Hematopoietic multipotent progenitor cell treated with erythropoietin and hydrocortisone succinate and interleukin-3 and kit ligand, for 6 days (in vitro differentiated cells): ENCODE data around the gene ADRA2B.
"Not testable (repeated sequence)": the region's sequence is repeated elsewhere in the genome, so short reads cannot be mapped to it uniquely, and the experiment has no call there.

Source experiments
- DNase-seq: peaks from one replicate; pipeline ENCODE4 v3.0.0-alpha.2; 2015

The ADRA2B gene

GRCh38 chr2:96084858-96085518, 31.4 kb downstream of the ADRA2B start:
- not testable (repeated sequence) for DNase-seq

DNA sequence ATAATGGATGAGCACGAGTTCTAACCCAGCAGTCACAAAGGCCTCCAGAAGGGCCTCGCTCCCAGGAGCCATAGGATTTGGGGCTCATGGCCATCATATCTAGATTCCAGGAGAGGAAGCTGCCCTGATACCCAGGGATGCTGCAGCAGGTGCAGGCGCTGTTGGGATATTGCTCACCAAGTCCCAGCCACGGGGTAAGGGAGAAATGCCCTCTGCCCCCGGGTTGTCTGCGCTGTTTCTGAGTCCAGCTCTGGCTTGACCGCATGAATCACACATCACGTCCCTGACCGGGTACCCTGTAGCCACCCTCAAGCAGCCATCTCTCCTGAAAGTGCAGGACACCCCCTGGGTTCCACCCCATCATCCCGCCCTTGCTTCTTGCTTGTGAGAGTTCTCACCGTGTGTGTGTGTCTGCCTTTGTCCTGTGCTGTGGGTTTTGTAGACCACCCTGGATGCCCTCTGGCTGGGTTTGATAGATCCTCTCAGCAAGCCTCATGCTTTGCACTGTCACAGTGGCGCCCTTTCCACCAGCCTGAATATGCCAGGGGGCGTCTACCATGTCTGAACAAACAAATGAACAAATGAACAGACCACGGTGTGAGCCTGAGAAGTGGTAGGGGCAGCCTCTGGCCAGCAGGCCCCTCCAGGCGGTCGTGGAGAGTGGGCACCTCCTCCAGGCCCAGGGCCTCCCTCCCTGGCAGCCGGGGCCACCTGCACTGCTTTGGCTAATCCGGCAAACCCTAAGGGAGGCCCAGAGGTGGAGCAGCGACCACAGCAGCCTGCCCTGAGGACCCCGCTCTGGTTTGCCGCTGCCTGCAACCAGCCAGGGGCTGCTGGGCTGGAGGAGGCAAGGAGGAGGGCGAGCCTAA, 32.1 kb downstream of the ADRA2B start:
- DNase-seq: no peak

- DNase-seq: no peak
Measured at GRCh38 chr2:96083064-96083939, 33.1 kb downstream of the ADRA2B start.

- DNase-seq: no peak
Measured at GRCh38 chr2:96082211-96083063, 33.9 kb downstream of the ADRA2B start.

GRCh38 chr2:96081042-96081441, 35.3 kb downstream of the ADRA2B start:
- DNase-seq: no peak

DNA sequence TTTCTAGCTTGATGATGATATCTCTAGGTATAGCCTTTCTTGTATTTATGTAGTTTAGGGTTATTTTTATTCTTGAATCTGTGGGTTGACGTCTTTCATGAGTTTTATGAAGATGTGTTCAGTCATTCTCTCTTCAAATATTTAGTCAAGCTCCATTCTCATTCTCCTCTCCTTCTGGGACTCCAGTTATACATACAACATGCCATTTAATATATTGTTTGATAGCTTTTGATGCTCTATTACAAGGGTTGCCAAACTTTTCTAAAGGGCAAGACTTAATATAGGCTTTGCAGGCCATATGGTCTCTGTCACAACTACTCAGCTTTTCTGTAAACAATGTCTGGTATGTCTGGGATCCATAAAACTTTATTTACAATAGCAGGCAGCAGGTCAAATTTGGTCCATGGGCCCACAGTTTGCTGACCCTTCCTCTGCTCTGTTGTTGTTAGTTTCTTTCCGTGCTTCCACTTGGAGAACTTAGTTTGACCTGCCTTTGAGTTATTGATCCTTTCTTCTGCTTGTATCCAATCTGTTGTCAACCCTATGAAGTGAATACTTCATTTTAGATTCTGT, 41.1 kb downstream of the ADRA2B start:
- DNase-seq: no peak

DNA sequence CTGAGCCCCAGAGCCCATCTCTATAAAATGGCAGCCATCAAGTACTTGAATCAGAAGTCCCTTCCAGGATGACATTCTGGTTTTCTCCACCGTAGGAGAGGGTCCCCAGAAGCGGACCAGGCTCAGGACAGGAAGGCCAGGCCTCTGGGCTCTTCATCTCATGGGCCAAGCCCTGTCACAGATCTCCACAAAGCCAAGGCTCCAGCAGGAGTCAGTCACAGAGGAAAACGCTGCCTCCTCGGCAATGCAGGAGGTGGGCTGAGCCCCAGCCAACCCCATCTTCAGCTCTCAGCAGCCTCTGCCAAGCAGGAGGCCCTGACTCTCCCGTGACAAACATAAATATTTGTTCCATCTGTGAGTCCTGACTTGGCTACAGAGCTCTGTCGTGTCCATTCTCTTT, 42.2 kb downstream of the ADRA2B start:
- DNase-seq: no peak

DNA sequence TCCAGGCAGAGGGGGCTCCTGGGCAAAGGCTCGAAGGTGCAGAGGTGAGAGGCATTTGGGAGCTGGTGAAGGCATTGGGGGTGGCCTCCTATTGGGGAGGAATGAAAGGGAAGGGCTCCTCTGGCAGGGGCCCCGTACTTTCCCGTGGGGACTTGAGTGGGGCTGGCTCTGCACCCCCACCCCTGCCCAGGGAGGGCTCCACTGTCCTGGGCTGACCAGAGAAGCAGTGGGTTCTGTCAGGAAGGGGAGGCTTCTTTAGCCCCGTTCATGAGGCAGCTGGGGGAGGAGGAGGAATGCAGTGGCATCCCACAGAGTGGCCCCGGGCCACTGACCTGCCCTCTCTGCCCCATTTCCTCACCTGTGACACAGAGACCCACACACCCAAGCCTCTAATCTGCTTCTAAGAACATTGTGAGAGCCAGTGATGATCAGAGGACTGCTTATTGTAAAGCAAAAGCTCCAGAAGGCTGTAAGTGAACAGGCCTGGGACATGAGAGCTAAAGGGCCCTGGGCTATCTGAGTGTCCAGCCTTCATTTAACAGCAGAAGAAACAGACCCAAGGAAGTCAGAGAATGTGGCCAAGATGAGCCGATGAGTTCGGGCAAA, 43.1 kb downstream of the ADRA2B start:
- no peak for DNase-seq

DNA sequence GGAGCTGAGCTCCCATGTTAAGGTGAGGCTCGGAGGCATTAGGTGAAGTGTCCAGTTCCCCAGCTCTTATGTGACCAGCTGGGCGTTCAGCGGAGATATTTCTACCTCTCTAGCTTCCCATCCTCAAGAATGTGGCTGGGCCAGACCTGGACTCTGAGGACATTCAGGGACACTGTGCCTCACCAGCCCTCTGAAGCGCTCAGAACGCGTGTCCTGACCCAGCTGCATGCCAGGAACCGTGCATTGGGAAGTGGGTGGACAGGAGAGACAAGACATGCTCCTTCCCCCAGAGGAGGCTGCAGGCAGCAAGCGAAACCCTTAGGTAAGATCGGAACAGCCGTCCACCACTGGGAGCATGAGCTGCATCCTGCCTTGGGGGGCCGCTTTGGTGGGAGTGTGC, 43.6 kb downstream of the ADRA2B start:
- no peak for DNase-seq

DNA sequence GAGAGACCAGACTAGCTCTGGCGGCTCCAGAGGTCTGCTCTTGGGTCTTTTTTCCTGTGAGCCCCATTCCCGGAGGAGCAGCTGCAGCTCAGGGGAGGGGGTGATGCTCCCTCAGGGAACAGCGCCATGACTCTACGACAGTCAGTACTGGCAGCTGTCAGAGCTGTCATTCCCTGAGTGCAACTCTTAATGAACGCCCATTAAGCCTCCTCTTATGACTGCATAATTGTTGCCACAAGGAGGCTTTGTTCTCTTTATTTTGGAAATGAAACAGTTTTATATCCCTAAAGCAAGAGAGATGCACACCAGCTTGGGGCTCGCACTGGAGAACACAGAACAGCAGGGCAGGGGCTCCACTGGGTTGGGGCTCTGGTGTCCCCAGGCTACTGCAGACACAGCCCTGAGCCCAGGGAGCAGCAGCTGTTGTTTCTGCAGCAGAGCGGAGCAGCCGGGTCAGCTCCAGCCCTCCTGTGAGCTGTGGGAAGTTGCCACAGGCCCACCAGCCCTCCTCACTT, 44.3 kb downstream of the ADRA2B start:
- DNase-seq: not testable (repeated sequence)

- not testable (repeated sequence) for DNase-seq
Measured at GRCh38 chr2:96071087-96071976, 45.0 kb downstream of the ADRA2B start.

- DNase-seq: not testable (repeated sequence)
Measured at GRCh38 chr2:96070351-96070750, 46.0 kb downstream of the ADRA2B start.

DNA sequence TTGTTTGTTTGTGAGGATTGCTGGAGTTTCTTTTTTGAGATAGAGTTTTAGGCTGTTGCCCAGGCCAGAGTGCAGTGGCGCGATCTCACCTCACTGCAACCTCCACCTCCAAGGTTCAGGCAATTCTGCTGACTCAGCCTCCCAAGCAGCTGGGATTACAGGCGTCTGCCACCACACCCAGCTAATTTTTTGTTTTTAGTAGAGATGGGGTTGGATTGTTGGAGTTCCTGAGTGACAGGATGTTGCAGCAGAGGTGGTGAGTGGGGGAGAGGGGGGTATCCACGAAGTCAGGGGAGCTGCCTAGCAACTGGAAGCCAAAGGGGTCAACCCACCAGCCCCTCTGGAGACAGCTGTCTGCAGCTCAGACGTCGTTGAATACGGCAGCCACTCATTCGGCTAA, 46.5 kb downstream of the ADRA2B start:
- not testable (repeated sequence) for DNase-seq

- DNase-seq: not testable (repeated sequence)
Measured at GRCh38 chr2:96067902-96068581, 48.3 kb downstream of the ADRA2B start.

- not testable (repeated sequence) for DNase-seq
Measured at GRCh38 chr2:96067098-96067660, 49.2 kb downstream of the ADRA2B start.

GRCh38 chr2:96066511-96066910, 49.9 kb downstream of the ADRA2B start:
- DNase-seq: not testable (repeated sequence)

- not testable (repeated sequence) for DNase-seq
Measured at GRCh38 chr2:96065954-96066353, 50.4 kb downstream of the ADRA2B start.

- no peak for DNase-seq
Measured at GRCh38 chr2:96065381-96065930, 50.9 kb downstream of the ADRA2B start.

DNA sequence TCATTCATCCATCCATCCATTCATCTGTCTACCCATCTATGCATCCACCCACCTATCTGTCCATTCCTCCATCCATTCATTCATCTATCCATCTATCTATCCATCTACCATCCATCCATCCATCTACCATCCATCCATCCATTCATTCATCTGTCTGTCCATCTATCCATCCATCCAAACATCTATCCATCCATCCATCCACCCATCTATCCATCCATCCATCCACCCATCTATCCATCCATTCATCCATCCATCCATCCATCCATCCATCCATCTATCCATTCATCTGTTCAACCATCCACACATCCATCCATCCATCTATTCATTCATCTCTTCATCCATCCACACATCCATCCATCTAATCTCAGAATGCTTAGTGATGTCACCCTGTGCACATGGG, 51.6 kb downstream of the ADRA2B start:
- DNase-seq: not testable (repeated sequence)
